HCT116 (cell line): ENCODE data around the gene LRRTM3. TPM values are rescaled to one million over a fixed set of nuclear protein-coding genes. Genes with fewer than 3 reads are reported as not detected.

Source experiments
- ATAC-seq: fragments of 200-7000 bp; cut with Tn5 transposase; 2 replicates; pipeline ENCODE4 v1.9.1; 2020; ENCODE audit warnings: mild to moderate bottlenecking, moderate library complexity
- Bru-seq: library from RNA; stranded (reverse); fragments of 400-500 nt; gene quantifications from one replicate; lab custom pipeline; 2021; lab: Mats Ljungman, UMichigan
- BruChase-seq, 2 experiments: library from RNA; stranded (reverse); fragments of 400-500 nt; gene quantifications; one replicate each; lab custom pipeline; 2021; lab: Mats Ljungman, UMichigan
- BruUV-seq: library from RNA; stranded (reverse); fragments of 400-500 nt; replicated peaks from 2 replicates; lab custom pipeline; 2021; lab: Mats Ljungman, UMichigan
- CTCF ChIA-PET: fragments of 300-600 bp; sonication (Branson Sonifier 250); formaldehyde crosslinking; loops from one replicate; lab custom pipeline; 2021; ENCODE audit warnings: antibody characterized with exemption; lab: Charles Lee
- POLR2A ChIA-PET: fragments of 300-600, 350-600 bp; sonication (Branson Sonifier 250); formaldehyde crosslinking; loops from one replicate; lab custom pipeline; 2021; ENCODE audit warnings: antibody characterized with exemption; lab: Charles Lee
- RAD21 ChIA-PET, 2 experiments: fragments of 300-600 bp; sonication (Branson Sonifier 250); formaldehyde crosslinking; loops; one replicate each; lab custom pipeline; 2023; ENCODE audit warnings: low total read pairs in 2 of 2; ENCODE audit not compliant: uncharacterized antibody in 2 of 2, unreplicated experiment in 2 of 2, low non-redundant PET in 1 of 2; lab: Charles Lee
- DNase-seq: peaks from one replicate; pipeline ENCODE4 v3.0.0-alpha.2; 2010; ENCODE audit warnings: low read depth, low spot score
- H2AFZ ChIP-seq: fragments of 200-600 bp; shearing (Covaris generic), sonication (generic); 2 replicates; pipeline ENCODE4 v1.6.1; 2017; ENCODE audit warnings: low read depth, mixed run types, mixed read lengths, antibody characterized with exemption, low read length; ENCODE audit not compliant: poor library complexity, severe bottlenecking
- H3K27ac ChIP-seq: 2 replicates; pipeline ENCODE4 v1.5.1; 2012; ENCODE audit warnings: low read depth, low read length
- H3K27me3 ChIP-seq: fragments of 200-600 bp; sonication (generic); 2 replicates; pipeline ENCODE4 v1.6.1; 2016; ENCODE audit warnings: mixed run types, low read length, mixed read lengths; ENCODE audit not compliant: insufficient read depth
- H3K36me3 ChIP-seq, 2 experiments: fragments of 200-500 bp in 1 of 2; fragments of 200-600 bp in 1 of 2; sonication (Bioruptor generic) in 1 of 2; sonication (generic) in 1 of 2; 2 replicates each; pipeline versions ENCODE4 v1.5.1 to v1.6.1; 2014 to 2016; ENCODE audit warnings: low read length in 2 of 2, inconsistent platforms in 1 of 2, mixed read lengths in 1 of 2, mixed run types in 1 of 2; ENCODE audit not compliant: insufficient read depth in 2 of 2, control insufficient read depth in 1 of 2
- H3K4me1 ChIP-seq, 2 experiments: fragments of 200-600 bp in 1 of 2; sonication (generic) in 1 of 2; 2 replicates each; pipeline versions ENCODE4 v1.5.1 to v1.6.1; 2012 to 2017; ENCODE audit warnings: low read length in 2 of 2, inconsistent platforms in 1 of 2, mild to moderate bottlenecking in 1 of 2, mixed read lengths in 1 of 2, mixed run types in 1 of 2, moderate library complexity in 1 of 2; ENCODE audit not compliant: insufficient read depth in 2 of 2, control insufficient read depth in 1 of 2
- H3K4me2 ChIP-seq: fragments of 200-600 bp; sonication (generic); 2 replicates; pipeline ENCODE4 v1.6.1; 2017; ENCODE audit warnings: mixed run types, low read length, mixed read lengths
- H3K4me3 ChIP-seq, 2 experiments: fragments of 200-600 bp in 1 of 2; sonication (generic) in 1 of 2; replicated peaks in 1 of 2; 2 replicates each; pipeline ENCODE4 v1.5.1; 2011 to 2016; ENCODE audit warnings: low read length in 2 of 2, control low read depth in 1 of 2, low read depth in 1 of 2, mild to moderate bottlenecking in 1 of 2, mixed read lengths in 1 of 2, mixed run types in 1 of 2
- H3K79me2 ChIP-seq: fragments of 200-600 bp; sonication (generic); 2 replicates; pipeline ENCODE4 v1.6.1; 2017; ENCODE audit warnings: mild to moderate bottlenecking, mixed run types, low read length, moderate library complexity, mixed read lengths; ENCODE audit not compliant: insufficient read depth
- H3K9ac ChIP-seq: fragments of 200-600 bp; sonication (generic); 2 replicates; pipeline ENCODE4 v1.6.1; 2016; ENCODE audit warnings: low read length, mixed read lengths
- H3K9me2 ChIP-seq: fragments of 200-600 bp; sonication (generic), shearing (Covaris generic); 2 replicates; pipeline ENCODE4 v1.6.1; 2017; ENCODE audit warnings: mixed run types, mild to moderate bottlenecking, moderate library complexity; ENCODE audit not compliant: insufficient read depth
- H3K9me3 ChIP-seq, 2 experiments: fragments of 200-500 bp in 1 of 2; fragments of 200-600 bp in 1 of 2; sonication (Bioruptor generic) in 1 of 2; sonication (generic) in 1 of 2; 2 replicates each; pipeline ENCODE4 v1.6.1; 2014 to 2017; ENCODE audit warnings: low read length in 2 of 2, mixed read lengths in 2 of 2, inconsistent platforms in 1 of 2, low read depth in 1 of 2, mild to moderate bottlenecking in 1 of 2, mixed run types in 1 of 2, moderate library complexity in 1 of 2; ENCODE audit not compliant: control insufficient read depth in 1 of 2, insufficient read depth in 1 of 2
- H4K20me1 ChIP-seq: fragments of 200-600 bp; sonication (generic), shearing (Covaris generic); 2 replicates; pipeline ENCODE4 v1.6.1; 2017; ENCODE audit warnings: mixed run types, mild to moderate bottlenecking, moderate library complexity; ENCODE audit not compliant: insufficient read depth
- CBX3 ChIP-seq: IDR thresholded peaks from 2 replicates; pipeline ENCODE4 v1.6.1; 2012; ENCODE audit warnings: low read depth
- CTCF ChIP-seq, 3 experiments: fragments of 200-600 bp in 1 of 3; sonication (generic) in 1 of 3; IDR thresholded peaks in 2 of 3; conservative IDR thresholded peaks in 1 of 3; 2 replicates each; pipeline ENCODE4 v1.5.1; 2012 to 2017; ENCODE audit warnings: low read depth in 2 of 3, low read length in 2 of 3, antibody characterized with exemption in 1 of 3, borderline replicate concordance in 1 of 3, control low read depth in 1 of 3, mild to moderate bottlenecking in 1 of 3, mixed read lengths in 1 of 3, mixed run types in 1 of 3, moderate library complexity in 1 of 3; ENCODE audit not compliant: insufficient read depth in 1 of 3
- RAD21 ChIP-seq: IDR thresholded peaks from 2 replicates; pipeline ENCODE4 v1.6.1; 2012; ENCODE audit warnings: low read depth, mild to moderate bottlenecking
- SRF ChIP-seq: IDR thresholded peaks from 2 replicates; pipeline ENCODE4 v1.6.1; 2012; ENCODE audit warnings: low read depth
- intact Hi-C: fragments of 100-400 bp; cut with micrococcal nuclease; formaldehyde crosslinking; loops from 2 replicates; pipeline ENCODE4 v1.10.0; 2022
- long read RNA-seq: library from polyadenylated mRNA; unstranded; transcript quantifications from one replicate; pipeline ENCODE4 v2.0.0, GENCODE V29; 2021; ENCODE audit not compliant: unreplicated experiment
- polyA plus RNA-seq: library from polyadenylated mRNA; unstranded; fragments of >200 nt; gene quantifications from 2 replicates; pipeline ENCODE4 v1.2.1, GENCODE V29; 2012; ENCODE audit warnings: missing spikeins
- total RNA-seq: library from RNA; stranded (reverse); gene quantifications from one replicate; pipeline ENCODE4 v1.2.1, GENCODE V29; 2021; ENCODE audit not compliant: unreplicated experiment

Gene LRRTM3
- total RNA-seq (not detected), Bru-seq, nascent RNA (percentile 1 among the genes with signal in this experiment), BruChase-seq, experiment 1, labeled RNA remaining after a 6-hour chase (percentile 1 among the genes with signal in this experiment), BruChase-seq, experiment 2, labeled RNA remaining after a 2-hour chase (percentile 0 among the genes with signal in this experiment)
- polyA plus RNA-seq, result not detected in 2 replicates
- long read RNA-seq, result 0 reads

GRCh38 chr10:66925896-66926715, at the start of gene LRRTM3:
LRRTM3 (plus strand) TSS chr10:66926036.
- RAD21 ChIA-PET, result no interaction called here
- CTCF ChIA-PET, result interaction anchor here (0.6 to 1.5 kb wide), 7 partner anchors 9 to 889 kb away, joined by 3 to 8 read pairs (median 4); no protein-coding TSS in a partner anchor
- no TSS peak for BruUV-seq
- intact Hi-C loops, result loop anchor here (10.0 kb wide), 1 partner anchor 291 kb away; no protein-coding TSS in a partner anchor
- Histone ChIP-seq H3K36me3 (no peaks in the 10 kb centered on the region), H3K27me3 (no peaks in the 10 kb centered on the region; the same call in 1 of the 2 replicates), H4K20me1 (no peaks in the 10 kb centered on the region), H3K9ac (no peak within 1 kb of the TSS), H3K4me3 (peak within 1 kb of the TSS; percentile 21 to 26), H3K9me3 (no peaks in the 10 kb centered on the region), H3K4me1 (no peaks in the 10 kb centered on the region), H2AFZ (peak within 1 kb of the TSS; percentile 19), H3K79me2 (no peaks in the 10 kb centered on the region), H3K4me2 (peak within 1 kb of the TSS; percentile 60), H3K27ac (no peak within 1 kb of the TSS), H3K9me2 (no peaks in the 10 kb centered on the region)
- no peak for TF ChIP-seq SRF
- TF ChIP-seq RAD21, result peak; percentile 50
- TF ChIP-seq CTCF (IDR thresholded peaks at IDR 0.05 in 2 of 3, conservative IDR thresholded peaks at IDR 0.05 in 1 of 3; ENCODE audit: borderline replicate concordance in 1 of 3, insufficient read depth in 1 of 3, low read depth in 2 of 3, low read length in 2 of 3), result peak; percentile 29 to 73 (median 72); a peak in 4 of 6 replicates
- TF ChIP-seq CBX3, result peak; percentile 61; the same call in 1 of the 2 replicates
- ATAC-seq (peak; percentile 100), DNase-seq (peak; percentile 77)
- POLR2A ChIA-PET, result no interaction called here
